GM19397 (cell line): Measurements from ENCODE around the gene TUBAL3.

Experiments used
- ATAC-seq: cut with Tn5 transposase; IDR thresholded peaks from one replicate; pipeline ENCODE4 v1.9.1; 2021; ENCODE audit warnings: mild to moderate bottlenecking, moderate library complexity; ENCODE audit not compliant: unreplicated experiment

TUBAL3 gene

DNA sequence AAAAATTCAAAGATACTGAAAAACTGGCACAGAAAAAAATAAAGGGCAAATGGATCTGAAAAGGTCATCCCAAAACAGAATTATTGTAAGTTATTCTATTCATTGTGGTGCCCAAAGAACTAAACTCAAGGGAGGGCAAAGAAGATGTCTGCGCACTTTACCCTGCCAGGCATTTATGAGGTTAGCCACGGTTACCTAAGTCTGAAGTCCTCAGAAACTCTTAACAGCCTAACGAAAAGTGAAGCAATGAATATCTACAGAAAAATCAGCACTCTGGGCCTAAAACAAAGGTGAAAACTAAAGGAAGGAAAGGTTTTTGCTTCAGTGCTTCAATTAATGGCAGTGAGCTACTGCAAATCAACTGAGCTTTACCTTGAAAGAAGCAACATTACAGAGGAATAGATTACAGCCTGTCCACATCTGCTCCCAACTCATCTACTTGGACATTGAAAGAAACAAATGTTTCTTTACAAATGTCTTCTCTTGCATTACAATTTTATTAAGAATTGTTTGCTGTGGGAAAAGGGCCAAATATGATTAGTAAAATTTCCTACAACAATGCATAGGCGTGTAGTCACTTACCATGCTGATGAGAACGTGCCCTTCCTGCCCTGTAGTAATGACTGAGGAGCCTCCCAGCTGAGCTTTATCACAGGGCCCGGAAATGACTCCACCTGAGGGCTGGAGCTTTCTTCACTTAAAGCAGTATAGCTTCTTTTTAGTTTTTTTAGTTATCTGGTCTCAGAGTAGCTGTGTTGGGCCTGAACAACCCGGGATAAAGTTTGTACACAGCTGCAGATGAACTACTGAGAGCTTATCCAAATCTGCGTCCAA lies at the start of gene TUBAL3:
Gene TUBAL3 (minus strand): TSS at position 621 of the 834 bp plus-strand sequence. CDS start 36 bp downstream, at position 585.
- no peak for ATAC-seq

DNA sequence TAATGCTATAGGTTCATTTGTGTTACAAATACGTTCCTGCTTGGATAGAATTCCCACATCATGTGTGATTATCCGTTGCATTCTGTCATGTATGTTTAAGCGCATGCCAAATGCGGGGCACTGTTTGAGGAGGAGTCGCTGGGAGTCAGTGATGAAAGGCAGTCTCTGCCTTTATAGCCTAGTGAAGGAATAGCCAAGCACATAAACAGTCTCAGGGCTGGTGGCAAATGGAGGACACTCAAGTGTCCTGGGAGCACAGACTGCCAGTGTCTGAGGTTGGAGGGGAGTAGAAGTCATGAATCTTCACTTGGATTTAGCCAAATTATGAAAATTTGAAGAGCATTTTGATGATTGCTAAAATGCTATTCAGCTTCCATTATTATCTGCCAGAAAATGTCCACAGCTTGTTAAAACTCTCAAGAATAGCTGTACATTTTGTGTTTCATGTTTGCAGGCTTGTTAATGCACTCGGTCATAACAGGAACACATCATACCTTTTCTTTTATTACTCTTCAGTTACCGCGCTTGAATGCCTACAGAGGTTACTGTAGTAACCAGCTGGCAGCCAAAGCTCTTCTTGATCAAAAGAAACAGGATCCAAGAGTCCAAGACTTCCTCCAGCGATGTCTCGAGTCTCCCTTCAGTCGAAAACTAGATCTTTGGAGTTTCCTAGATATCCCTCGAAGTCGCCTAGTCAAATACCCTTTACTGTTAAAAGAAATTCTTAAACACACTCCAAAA lies 49.3 kb upstream of the TUBAL3 start:
- ATAC-seq, result no peak

DNA sequence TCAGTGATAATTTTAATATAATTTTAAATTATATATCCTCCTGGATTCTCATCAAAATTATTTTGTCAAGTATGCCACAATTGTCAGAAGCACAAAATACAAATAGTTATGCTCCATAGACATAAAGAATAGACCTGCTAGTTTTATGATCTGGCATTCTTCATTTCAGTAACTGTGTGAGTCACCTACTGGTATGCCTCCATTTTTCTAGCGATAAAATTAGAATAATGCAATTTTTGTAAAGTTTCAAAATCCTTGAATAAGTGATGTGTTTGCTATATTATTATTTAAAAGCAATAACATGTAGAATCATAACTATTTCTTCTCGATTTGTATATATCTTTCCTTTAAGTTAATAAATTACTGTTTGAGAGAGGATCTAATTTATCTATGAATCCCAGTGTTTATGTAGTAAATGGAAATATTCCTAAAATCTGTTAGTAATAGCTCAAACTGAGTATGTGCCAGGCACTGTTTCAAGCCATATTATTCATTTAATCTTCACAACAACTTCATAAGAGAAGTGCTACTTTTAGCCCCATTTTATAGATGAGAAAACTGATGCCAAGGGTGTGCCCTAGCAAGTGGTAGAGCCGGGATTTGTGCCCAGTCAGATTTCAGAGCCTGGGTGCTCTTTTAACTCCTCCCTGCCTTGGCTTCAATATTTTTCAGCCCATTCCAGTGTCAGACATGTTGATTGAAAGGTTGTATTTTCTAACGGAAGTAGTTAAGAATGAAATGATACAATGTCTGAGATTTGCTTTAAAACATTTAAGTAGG lies 46.2 kb upstream of the TUBAL3 start:
- ATAC-seq, result no peak

DNA sequence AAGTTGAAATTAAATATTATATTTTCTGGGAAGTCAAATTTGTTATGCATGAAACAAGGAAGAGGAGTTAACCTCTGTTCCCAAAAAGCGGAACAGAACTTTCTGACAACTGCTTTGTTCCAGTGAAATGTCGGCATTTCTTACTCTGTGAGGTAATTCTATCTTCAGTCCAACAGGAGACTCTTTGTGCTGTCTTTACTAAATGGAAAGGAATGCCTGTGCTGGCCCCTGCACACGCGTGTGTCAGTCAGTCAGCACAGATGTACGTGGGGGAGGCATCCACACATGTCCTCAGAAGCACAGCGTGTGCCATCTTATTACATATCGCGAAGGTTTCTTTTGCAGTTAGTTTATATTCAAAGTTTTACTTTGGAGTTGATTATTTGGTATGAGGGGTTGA lies 45.2 kb upstream of the TUBAL3 start:
- no peak for ATAC-seq

DNA sequence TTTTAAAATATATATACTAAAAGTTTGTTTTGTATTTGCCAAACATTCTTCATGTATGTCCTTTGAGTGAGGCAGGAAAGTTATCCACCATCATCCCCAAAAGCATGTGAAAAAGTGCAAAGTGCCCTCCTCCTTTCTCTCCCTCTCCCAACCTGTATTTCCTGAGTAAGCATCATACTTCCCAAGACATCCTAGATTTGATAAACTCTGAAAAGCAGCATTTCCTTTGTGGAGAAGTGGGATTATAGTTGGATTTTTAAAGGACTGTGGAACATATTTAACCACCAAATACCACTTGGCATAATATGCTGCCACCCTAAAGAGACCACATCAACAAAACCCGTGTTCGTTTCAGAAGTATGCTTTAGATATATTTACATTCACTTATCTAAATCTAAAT lies 44.6 kb upstream of the TUBAL3 start:
- no peak for ATAC-seq

DNA sequence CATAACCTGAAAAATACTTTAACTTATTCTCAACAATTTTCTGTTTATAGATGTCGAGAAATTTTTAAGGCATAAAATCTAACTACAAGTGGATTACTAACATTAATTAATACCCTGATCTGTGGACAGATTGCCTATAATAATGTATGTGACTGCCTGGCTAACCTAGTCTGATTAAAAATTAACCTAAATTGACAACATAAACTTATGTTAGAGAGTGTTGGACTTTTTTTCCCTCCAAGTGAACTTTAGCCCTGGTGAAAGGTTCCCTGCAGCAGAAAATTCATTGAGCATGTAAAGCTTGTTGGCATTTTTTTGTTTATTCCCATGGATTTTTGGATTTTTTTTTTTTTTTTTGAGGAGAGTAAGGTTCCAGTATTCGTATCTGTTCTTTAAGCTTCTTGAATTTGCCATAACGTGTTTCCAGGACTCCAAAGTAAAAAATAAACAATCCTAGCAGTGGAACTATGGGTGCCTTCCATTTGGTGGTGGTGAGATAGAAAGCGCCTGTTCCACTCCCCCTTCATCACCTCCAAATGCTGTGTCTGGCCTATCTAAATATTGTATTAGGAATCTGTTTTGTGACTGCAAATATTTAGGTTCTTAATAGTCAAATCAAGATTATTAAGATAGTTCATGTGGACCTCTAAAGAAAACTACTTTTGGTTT lies 43.8 kb upstream of the TUBAL3 start:
- no peak for ATAC-seq

DNA sequence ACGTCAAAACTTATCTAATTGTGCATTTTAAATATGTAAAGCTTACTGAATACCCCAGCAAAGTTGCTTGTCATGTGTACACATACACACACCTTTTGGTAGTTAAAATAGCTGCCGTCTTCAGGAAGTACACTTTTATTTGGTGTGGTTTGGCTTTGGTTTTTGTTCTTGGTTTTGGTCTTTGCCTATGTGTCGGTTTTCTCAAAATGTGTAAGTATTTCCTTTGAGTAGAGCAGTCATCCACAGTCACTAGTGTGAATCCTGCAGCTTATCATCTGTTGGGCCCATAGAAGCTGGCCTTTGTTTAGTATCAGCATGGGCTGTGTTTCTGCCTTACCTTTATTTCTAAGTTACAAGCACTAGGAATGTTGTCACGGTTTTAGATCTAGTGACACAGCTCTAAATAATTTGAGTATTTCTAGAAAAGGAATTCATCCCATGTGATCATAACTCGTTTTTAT lies 43.0 kb upstream of the TUBAL3 start:
- ATAC-seq, result peak; percentile 41

DNA sequence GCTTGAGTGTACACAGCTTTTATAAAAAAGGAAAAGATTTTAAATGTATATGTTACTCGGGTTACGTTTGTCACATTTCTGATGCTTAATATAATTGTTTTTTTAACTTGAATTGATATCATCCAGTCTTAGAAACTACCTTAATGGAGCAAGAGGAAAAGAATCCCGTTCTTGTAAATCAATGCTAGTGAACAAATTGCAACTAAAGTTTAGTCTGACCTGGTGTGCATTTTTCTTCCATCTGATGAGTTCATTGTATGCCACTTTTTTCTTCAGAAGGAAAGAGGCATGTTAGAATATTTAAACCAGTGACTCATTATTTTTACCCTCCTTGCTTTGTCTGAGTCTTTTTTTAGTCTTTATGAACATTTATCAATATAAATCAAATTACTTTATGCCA lies 42.4 kb upstream of the TUBAL3 start:
- no peak for ATAC-seq

DNA sequence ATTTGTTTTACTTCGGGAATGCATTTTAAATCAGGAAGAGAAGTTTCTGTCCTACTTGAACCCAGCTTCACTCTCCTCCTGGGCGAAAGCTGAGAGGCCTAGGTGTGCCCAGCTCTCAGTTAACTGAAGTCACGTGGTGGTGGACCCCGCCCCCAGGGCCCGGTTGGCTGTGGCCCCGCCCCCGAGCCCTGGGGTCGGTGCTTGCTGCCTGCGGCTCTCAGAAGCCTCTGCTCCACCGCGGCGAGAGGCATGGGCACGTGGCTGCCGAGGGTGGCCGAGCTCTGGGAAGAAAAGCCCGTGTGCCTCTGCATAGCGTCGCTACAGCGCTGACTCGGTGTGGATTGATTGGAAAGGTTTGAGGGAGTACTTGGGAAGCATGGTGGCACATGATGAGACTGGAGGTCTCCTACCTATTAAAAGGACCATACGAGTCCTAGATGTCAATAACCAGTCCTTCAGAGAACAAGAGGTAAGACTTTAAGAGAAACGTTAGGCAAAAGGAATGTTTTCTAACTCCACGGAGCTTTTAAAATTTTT lies 41.8 kb upstream of the TUBAL3 start:
- ATAC-seq, result peak; percentile 66

DNA sequence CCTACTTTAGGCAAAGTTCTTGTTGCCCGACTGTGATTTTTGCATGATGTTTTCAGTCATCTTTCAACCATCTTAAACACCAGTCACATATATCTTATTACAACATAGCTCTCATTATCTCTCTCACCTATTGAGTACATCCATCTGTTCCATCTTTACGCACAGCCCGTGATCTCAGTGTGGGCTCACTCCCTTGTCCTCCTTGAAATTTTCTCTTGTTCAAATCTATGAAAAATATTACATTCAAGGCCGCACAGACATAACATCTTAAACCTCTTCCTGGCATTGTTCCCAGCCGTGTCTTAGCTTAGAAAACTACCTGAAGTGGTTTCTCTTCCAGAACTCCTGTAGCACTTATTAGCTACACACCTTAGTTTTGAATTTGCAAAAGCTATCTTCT lies 40.4 kb upstream of the TUBAL3 start:
- no peak for ATAC-seq

DNA sequence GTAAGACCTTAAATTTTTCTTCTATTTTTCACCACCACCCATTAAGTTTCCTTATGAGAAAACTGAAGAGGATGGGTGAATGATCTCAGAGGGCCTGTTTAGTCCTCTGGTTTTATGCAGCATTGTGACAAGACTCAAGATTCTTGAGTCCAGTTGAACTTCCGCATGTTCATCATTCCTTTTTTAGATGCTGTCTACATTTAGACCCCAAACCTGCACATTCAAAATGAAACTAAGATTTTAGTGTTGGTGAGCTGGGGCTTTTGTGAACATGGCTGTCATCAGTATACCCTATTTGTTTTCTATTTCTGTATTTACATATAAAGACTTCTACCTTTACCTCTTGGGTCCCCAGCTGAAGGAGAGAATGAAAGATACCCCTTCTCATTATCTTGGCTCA lies 38.8 kb upstream of the TUBAL3 start:
- peak; percentile 53 for ATAC-seq

DNA sequence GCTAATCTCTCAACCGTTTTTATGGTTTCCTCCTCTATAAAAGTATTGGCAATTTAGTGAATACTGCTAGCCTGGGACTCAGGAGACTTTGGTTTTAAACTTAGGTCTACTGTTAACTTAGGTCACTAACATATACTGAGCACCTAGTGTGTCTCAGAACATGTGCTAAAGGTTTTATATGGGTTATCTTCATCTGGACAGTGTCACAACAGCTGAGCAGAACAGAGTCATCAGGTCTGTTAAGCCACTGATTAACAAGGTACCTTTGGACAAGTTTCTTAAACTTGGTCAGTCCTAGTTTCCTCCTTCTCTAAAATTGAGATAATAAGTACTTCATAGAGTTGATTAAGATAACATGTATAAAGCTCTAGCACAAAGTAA lies 38.4 kb upstream of the TUBAL3 start:
- ATAC-seq, result peak; percentile 19

DNA sequence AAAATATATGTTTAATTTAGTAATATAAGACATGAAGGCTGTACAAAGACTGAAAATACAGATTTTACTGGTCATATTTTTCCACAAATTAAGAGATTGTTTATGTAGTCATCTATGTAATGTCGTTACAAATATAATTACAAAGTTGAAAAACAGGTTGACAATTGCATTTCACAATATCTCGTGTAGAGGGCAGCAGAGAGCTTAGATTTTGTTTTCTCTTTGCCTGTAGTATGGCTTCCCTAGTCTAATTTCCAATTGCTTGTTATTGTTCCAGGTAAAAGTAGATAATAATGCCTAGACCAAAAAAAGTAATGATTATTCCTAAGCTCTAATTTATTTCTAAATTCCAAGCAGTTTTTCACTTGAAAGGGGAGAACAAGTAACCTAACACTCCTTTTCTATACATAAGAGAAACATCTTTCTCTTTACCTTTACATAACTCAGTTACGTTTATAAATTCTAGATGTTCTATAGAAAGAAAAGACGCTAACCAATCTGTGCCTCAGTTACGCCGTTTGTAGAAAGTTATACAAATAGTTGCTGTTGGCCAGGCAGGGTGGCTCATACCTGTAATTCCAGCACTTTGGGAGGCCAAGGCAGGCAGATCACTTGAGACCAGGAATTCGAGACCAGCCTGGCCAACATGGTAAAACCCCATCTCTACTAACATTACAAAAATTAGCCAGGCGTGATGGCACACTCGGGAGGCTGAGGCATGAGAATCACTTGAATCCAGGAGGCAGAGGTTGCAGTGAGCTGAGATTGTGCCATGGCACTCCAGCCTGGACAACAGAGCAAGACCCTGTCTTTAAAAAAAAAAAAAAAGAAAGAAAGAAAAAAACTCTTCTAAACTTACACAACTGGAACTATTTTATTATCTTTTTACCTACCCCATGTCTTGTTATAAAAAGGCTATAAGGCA lies 37.7 kb upstream of the TUBAL3 start:
- ATAC-seq, result no peak

DNA sequence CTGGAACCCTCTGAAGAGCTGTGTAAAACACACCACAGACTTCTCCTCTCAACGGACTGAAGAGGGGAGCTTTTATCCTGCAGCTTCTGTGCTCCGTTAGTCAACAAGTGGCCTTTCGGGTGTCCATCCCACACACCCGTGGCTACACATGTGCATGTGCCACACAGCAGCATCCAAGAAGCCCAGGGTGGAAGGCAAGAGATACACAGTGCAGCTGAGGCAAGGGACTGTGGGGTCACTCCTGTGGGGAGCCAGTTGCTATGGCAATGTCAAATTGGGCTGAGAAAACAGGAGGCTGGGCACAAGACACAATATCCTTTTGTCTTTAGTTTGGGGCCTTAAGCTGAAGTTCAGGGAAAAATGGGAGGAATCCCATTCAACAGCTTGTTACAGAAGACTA lies 36.5 kb upstream of the TUBAL3 start:
- no peak for ATAC-seq

DNA sequence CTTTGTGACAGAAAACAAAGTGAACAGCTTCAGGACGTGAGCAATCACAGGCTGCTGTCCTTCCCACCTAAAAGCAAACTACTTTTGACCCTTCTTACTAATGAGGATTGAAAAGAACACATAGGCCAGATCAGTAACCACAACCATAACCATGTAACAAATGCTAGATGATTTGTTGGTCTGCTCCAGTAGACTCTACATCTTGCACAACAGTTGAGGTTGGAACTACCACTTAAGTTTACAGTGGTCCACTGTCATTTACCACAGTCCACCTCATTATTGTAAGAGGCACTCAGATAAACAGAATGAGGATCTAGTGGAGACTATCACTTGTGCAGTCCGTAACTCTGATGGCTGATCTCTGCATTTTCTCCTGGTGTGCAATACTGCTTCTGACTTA lies 35.6 kb upstream of the TUBAL3 start:
- no peak for ATAC-seq

DNA sequence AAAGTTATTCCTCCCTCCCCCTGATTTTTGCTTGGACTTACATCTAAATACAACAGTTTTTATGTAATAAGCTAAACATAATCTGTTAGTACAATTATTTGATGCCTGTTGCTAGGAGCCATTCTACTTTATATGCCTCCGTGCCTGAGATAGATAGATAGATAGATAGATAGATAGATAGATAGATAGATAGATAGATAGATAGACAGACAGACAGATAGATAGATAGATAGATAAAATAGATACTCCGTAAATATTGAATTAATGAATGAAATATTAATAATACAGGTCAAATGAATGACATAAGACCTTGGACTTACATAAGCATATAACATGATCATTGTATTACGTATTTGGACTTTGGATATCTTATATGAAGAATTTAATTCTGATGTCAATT lies 30.7 kb upstream of the TUBAL3 start:
- ATAC-seq, result no peak

DNA sequence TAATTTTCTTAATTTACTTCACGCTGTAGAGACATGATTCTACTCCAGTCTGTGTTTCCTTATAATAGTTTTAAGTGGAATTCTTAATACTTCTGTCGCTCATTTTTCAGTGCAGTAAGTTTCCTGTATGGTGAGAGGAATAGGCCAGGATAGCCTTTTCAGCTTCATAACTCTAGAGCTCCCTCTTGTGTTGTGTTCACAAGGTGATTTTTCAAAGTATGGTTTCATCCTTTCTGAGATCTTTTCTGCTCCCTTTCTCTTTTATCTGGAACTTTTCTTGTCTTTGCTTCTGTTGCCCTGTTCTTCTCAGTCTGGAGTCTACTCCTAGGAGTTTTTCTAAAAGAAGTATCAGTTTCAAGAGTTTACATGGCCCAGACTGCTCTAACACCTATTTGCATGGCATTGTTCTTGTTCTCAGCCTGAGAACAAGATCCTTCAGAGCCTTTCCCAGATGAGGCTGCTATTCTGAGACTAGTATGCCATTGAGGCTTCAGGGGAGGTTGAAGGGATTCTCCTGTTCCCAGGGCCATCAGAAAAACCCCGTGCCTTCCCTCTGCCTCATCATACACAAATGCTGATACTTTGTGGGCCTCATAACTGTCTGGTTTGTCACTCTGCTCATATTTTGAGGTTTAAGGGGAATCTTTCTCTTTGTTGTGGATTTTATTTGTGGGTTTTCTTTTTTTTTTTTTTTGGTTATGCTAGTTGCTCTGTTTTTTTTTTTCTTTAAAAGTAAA lies 29.6 kb upstream of the TUBAL3 start:
- peak; percentile 58 for ATAC-seq

DNA sequence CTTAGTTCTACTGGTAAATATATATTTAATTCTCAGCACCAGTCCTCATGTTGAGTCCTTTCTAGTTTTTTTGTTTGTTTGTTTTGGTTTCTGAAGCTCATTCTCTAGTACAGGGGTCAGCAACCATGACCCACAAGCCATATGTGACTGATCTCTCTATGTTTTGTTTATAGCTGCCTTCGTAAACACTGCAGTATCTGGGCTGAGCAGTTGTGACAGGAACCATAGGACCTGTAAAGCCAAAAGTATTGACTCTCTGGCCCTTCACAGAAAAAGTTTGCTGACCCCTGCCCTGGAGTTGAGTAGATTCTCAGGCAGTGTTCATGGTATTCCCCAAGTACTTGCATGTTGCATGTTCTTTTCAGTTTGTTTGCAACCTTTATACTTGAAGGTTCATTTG lies 28.6 kb upstream of the TUBAL3 start:
- no peak for ATAC-seq

DNA sequence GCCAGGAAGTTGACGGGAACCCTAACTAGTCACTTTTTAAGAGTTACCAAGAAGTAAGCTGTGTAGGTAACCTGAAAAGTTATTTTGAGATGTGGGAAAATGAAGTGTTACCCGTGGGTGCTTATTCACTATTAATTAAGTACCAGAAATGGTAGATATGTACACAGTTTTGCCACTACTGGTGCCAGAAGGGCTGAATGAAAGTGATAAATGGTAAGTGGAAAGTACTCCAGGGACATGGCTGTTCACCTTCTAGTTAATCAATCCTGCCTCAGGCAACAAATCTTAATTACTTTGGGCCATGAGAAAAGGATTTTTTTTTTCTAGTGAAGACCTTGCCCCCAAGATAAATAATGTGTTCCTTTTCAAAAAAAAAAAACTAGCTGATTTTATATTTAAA lies 23.5 kb upstream of the TUBAL3 start:
- ATAC-seq, result no peak
